Mesenchymal stem cell (in vitro differentiated cells and primary cell): ENCODE measurements around the gene CMTM5.

ENCODE experiments used
- DNase-seq: peaks from one replicate; pipeline ENCODE4 v3.0.0-alpha.2; 2013
- H2AFZ ChIP-seq: one replicate; pipeline ENCODE4 v1.6.1; 2013; ENCODE audit warnings: low read depth, mild to moderate bottlenecking, control low read depth, inconsistent platforms, low read length, moderate library complexity
- H2AK5ac ChIP-seq: 2 replicates; pipeline ENCODE4 v1.6.1; 2013; ENCODE audit warnings: low read length, moderate library complexity, mild to moderate bottlenecking, inconsistent platforms; ENCODE audit not compliant: severe bottlenecking
- H2BK120ac ChIP-seq: one replicate; pipeline ENCODE4 v1.6.1; 2013; ENCODE audit warnings: low read depth, mild to moderate bottlenecking, inconsistent platforms, low read length, moderate library complexity
- H2BK12ac ChIP-seq, 2 experiments: one replicate each; pipeline ENCODE4 v1.6.1; 2013; ENCODE audit warnings: inconsistent platforms in 2 of 2, low read length in 2 of 2, mild to moderate bottlenecking in 2 of 2, moderate library complexity in 2 of 2, control low read depth in 1 of 2
- H2BK15ac ChIP-seq: one replicate; pipeline ENCODE4 v1.6.1; 2013; ENCODE audit warnings: mild to moderate bottlenecking, low read depth, inconsistent platforms; ENCODE audit not compliant: poor library complexity, severe bottlenecking
- H2BK5ac ChIP-seq: 2 replicates; pipeline ENCODE4 v1.6.1; 2013; ENCODE audit warnings: low read depth, mild to moderate bottlenecking, low read length, control low read depth, inconsistent platforms; ENCODE audit not compliant: poor library complexity, severe bottlenecking
- H3K14ac ChIP-seq, 2 experiments: one replicate each; pipeline ENCODE4 v1.6.1; 2013; ENCODE audit warnings: inconsistent platforms in 2 of 2, low read length in 2 of 2, control low read depth in 1 of 2, mild to moderate bottlenecking in 1 of 2, moderate library complexity in 1 of 2
- H3K18ac ChIP-seq, 2 experiments: one replicate each; pipeline ENCODE4 v1.6.1; 2013; ENCODE audit warnings: inconsistent platforms in 2 of 2, low read length in 2 of 2, control low read depth in 1 of 2, low read depth in 1 of 2, mild to moderate bottlenecking in 1 of 2
- H3K23ac ChIP-seq, 2 experiments: one replicate each; pipeline ENCODE4 v1.6.1; 2013; ENCODE audit warnings: inconsistent platforms in 2 of 2, low read length in 2 of 2, mild to moderate bottlenecking in 2 of 2, moderate library complexity in 2 of 2, control low read depth in 1 of 2
- H3K27ac ChIP-seq: 2 replicates; pipeline ENCODE4 v1.5.1; 2013; ENCODE audit warnings: mild to moderate bottlenecking, moderate library complexity, low read length, control low read depth, inconsistent platforms; ENCODE audit not compliant: poor library complexity, severe bottlenecking
- H3K27me3 ChIP-seq, 2 experiments: 2 replicates each; pipeline versions ENCODE4 v1.6.1 to v1.7.0; 2013; ENCODE audit warnings: low read length in 2 of 2, mild to moderate bottlenecking in 2 of 2, moderate library complexity in 2 of 2, control low read depth in 1 of 2, inconsistent platforms in 1 of 2; ENCODE audit not compliant: control insufficient read depth in 1 of 2, insufficient read depth in 1 of 2
- H3K36me3 ChIP-seq, 2 experiments: 2 replicates each; pipeline versions ENCODE4 v1.6.1 to v1.7.0; 2013; ENCODE audit warnings: low read length in 2 of 2, control low read depth in 1 of 2, inconsistent platforms in 1 of 2, low read depth in 1 of 2, mild to moderate bottlenecking in 1 of 2; ENCODE audit not compliant: insufficient read depth in 2 of 2, control insufficient read depth in 1 of 2
- H3K4ac ChIP-seq, 2 experiments: one replicate each; pipeline ENCODE4 v1.6.1; 2013; ENCODE audit warnings: inconsistent platforms in 2 of 2, low read length in 2 of 2, mild to moderate bottlenecking in 2 of 2, moderate library complexity in 2 of 2, control low read depth in 1 of 2, low read depth in 1 of 2
- H3K4me1 ChIP-seq: 2 replicates; pipeline ENCODE4 v1.6.1; 2013; ENCODE audit warnings: low read depth, low read length, control low read depth; ENCODE audit not compliant: control insufficient read depth, insufficient read depth
- H3K4me2 ChIP-seq: 2 replicates; pipeline ENCODE4 v1.6.1; 2013; ENCODE audit warnings: low read length, mild to moderate bottlenecking, inconsistent platforms; ENCODE audit not compliant: poor library complexity, severe bottlenecking
- H3K4me3 ChIP-seq, 2 experiments: 2 replicates each; pipeline versions ENCODE4 v1.5.1 to v1.7.0; 2013; ENCODE audit warnings: low read length in 2 of 2, mild to moderate bottlenecking in 2 of 2, control low read depth in 1 of 2, low read depth in 1 of 2; ENCODE audit not compliant: insufficient read depth in 1 of 2
- H3K79me1 ChIP-seq: replicated peaks from 2 replicates; pipeline ENCODE4 v1.6.1; 2013; ENCODE audit warnings: mild to moderate bottlenecking, control low read depth, low read length, inconsistent platforms; ENCODE audit not compliant: poor library complexity, severe bottlenecking
- H3K9ac ChIP-seq: 2 replicates; pipeline ENCODE4 v1.7.0; 2013; ENCODE audit warnings: mild to moderate bottlenecking, low read length, moderate library complexity
- H3K9me3 ChIP-seq: 2 replicates; pipeline ENCODE4 v1.7.0; 2013; ENCODE audit warnings: mild to moderate bottlenecking, low read length; ENCODE audit not compliant: control insufficient read depth
- H4K8ac ChIP-seq: one replicate; pipeline ENCODE4 v1.6.1; 2013; ENCODE audit warnings: inconsistent platforms, mild to moderate bottlenecking, low read length, moderate library complexity
- H4K91ac ChIP-seq: one replicate; pipeline ENCODE4 v1.6.1; 2013; ENCODE audit warnings: mild to moderate bottlenecking, low read length, inconsistent platforms
- WGBS: methylation state at CpG from one replicate; pipeline ENCODE4 v1.1.7; 2013; ENCODE audit warnings: mixed read lengths; 5-methylcytosine and 5-hydroxymethylcytosine counted together

Gene CMTM5

DNA sequence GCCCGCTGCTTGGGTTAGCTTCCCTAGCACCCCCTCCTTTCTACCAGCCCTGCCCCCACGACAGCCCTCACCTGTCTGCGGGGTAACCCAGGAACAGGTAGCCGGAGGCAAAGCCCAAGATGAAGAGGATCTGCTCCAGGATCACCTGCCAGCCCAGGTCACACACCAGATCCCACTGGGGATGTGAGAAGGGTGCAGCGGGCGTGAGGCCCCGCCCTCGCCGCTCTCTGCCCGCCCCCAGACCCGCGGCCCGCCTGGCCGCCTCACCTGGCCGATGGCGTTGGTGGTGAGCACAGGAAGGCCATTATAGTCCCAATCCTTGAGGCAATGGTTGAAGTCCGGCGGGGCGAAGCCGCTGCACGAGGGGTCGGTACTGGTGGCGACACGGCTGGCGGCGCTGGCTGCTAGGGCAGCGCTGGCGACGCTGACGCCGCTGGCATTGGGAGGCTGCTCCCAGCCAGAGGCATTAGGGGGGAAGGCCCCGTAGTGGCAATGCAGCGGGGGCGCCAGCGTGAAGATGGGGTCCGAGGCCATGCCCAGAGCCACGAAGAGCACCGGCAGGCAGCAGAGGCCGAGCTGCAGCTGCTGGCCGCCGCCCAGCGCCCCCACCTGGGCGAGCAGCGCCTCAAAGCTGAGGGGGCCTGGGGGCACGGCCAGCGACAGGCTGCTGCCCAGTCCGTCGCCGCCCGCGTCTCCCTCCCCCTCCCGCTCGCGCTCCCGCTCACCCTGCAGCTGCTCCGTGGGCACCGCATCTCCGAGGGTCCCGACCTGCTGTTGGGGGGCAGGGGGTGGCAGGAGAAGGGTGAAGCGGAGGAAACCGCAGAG is 25.0 kb upstream of the CMTM5 start:
- no peak overlapping the region for H2BK5ac ChIP-seq
- peaks cover 0 to 10% of the 10 kb centered on the region in 2 experiments for H3K27me3 ChIP-seq
- peaks cover 10 to 31% of the 10 kb centered on the region in 2 experiments for H3K36me3 ChIP-seq
- peak overlapping the region; percentile 71 for H3K9ac ChIP-seq
- no peak overlapping the region for H2BK120ac ChIP-seq
- H3K4me1 ChIP-seq = peaks cover 9% of the 10 kb centered on the region
- peak overlapping the region; percentile 57 for H4K91ac ChIP-seq
- H2AFZ ChIP-seq = peak overlapping the region; percentile 72
- H3K4me2 ChIP-seq = peak overlapping the region; percentile 96
- no peaks in the 10 kb centered on the region for H3K9me3 ChIP-seq
- no peak overlapping the region for H3K27ac ChIP-seq
- peak overlapping the region; percentile 53 for H4K8ac ChIP-seq
- peak overlapping the region in 1 of 2 experiments; percentile 78 for H3K23ac ChIP-seq
- peak overlapping the region; percentile 29 to 54 for H3K4ac ChIP-seq
- peaks cover 5% of the 10 kb centered on the region for H3K79me1 ChIP-seq
- H3K18ac ChIP-seq = peak overlapping the region; percentile 58 to 67
- H3K4me3 ChIP-seq = peak overlapping the region; percentile 81 to 84
- H3K14ac ChIP-seq = peak overlapping the region in 1 of 2 experiments; percentile 35
- no peak for DNase-seq
- H2BK12ac ChIP-seq = peak overlapping the region in 1 of 2 experiments; percentile 21
- no peak overlapping the region for H2BK15ac ChIP-seq
- H2AK5ac ChIP-seq = no peak overlapping the region
- WGBS = 10% methylated on average over 56 of the region's 61 CpGs

DNA sequence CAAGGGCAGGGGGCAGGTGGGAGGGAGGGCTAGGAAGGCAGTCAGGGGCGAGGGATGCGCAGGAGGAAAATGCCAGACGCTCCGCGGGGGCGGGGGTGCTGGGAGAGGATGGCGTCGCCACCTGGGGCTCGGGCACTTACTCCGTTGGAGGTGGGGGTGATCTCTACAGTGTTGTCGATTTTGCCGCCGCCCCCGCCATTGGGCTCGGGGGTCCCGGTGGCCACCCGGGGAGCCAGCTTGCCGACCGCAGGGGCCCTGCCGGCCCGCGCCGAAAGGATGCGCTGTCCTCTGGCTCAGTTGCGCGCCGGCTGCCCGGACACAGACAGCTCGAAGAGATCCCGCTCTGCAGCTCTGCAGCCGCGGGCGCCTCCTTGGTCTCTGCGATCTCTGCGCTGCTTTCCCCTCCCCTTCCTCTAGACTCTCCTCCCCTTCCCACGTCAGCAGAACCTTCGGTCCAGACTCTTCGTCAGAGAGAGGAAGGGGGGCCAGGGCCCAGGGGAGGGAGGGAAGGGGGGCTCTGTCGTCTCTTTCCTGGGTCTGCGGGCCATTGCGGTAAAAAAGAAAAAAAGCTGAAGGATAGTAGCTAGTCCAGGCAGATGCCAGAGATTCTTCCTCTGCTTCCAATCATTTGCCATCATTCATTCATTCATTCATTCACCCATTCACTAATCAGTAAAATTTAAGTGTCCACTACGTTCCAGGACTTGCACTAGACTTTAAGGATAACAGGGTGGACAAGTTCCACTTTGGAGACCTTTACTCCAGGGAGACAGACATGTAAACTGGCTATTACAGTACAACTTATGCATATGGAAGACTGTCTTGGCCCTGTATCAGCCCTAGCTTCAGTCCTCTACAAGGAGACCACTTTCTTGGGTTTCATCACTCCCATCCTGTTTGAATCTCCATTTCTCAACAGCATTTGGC is 24.1 kb upstream of the CMTM5 start, which contains the start of gene SLC22A17:
SLC22A17 (minus strand) TSS at position 382 of the 927 bp plus-strand sequence.
- Histone ChIP-seq H3K27me3 (peaks cover 0 to 10% of the 10 kb centered on the region in 2 experiments), H2BK15ac (peak within 1 kb of the TSS; percentile 44), H2BK12ac (peak within 1 kb of the TSS in 1 of 2 experiments; percentile 21), H3K9ac (peak within 1 kb of the TSS; percentile 71), H3K27ac (peak within 1 kb of the TSS; percentile 16), H3K4me3 (peak within 1 kb of the TSS; percentile 81 to 84), H3K9me3 (no peaks in the 10 kb centered on the region), H2AK5ac (no peak within 1 kb of the TSS), H3K79me1 (peaks cover 5% of the 10 kb centered on the region), H3K14ac (peak within 1 kb of the TSS in 1 of 2 experiments; percentile 35), H3K4ac (peak within 1 kb of the TSS; percentile 29 to 54), H2BK5ac (no peak within 1 kb of the TSS), H4K91ac (peak within 1 kb of the TSS; percentile 57), H3K36me3 (peaks cover 10 to 29% of the 10 kb centered on the region in 2 experiments), H4K8ac (peak within 1 kb of the TSS; percentile 70), H3K23ac (peak within 1 kb of the TSS in 1 of 2 experiments; percentile 78), H2AFZ (peak within 1 kb of the TSS; percentile 72), H3K4me1 (peaks cover 9% of the 10 kb centered on the region), H3K4me2 (peak within 1 kb of the TSS; percentile 96), H2BK120ac (no peak within 1 kb of the TSS), H3K18ac (peak within 1 kb of the TSS; percentile 58 to 67)
- WGBS = 3% methylated on average over 20 of the region's 42 CpGs
- DNase-seq = peak; percentile 95

DNA sequence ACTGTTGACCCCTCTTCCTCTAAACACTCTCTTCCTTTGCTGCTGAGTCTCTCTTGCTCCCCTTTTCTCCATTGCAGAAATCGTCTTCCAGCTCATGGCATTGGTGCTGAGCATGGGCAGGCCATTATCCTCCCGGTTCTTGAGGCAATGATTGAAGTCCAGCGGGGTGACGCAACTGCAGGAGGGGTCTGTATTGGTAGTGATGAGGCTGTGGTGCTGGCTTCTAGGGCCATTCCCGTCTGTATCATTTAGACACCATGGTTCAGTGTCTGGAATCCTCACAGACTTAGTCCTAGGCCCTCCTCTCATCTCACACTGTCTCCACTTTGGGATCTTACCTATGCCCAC is 23.4 kb upstream of the CMTM5 start:
- Histone ChIP-seq H3K14ac (no peak overlapping the region), H2BK15ac (peak overlapping the region; percentile 44), H3K4me3 (no peak overlapping the region)

More for the DNA sequence above, 23.4 kb upstream of the CMTM5 start:
- H4K91ac ChIP-seq = no peak overlapping the region
- H2AFZ ChIP-seq = no peak overlapping the region
- H3K36me3 ChIP-seq = peaks cover 12 to 23% of the 10 kb centered on the region in 2 experiments
- H3K4me2 ChIP-seq = no peak overlapping the region
- H2AK5ac ChIP-seq = no peak overlapping the region
- no peaks in the 10 kb centered on the region for H3K9me3 ChIP-seq
- no peak overlapping the region for H3K23ac ChIP-seq
- WGBS = 86% methylated on average over 2 of the region's 5 CpGs
- peak overlapping the region; percentile 70 for H4K8ac ChIP-seq
- no peak for DNase-seq
- H3K4ac ChIP-seq = no peak overlapping the region
- H2BK120ac ChIP-seq = no peak overlapping the region
- H3K9ac ChIP-seq = no peak overlapping the region
- H3K18ac ChIP-seq = no peak overlapping the region
- no peak overlapping the region for H3K27ac ChIP-seq
- H2BK12ac ChIP-seq = no peak overlapping the region
- peaks cover 9% of the 10 kb centered on the region for H3K4me1 ChIP-seq
- H2BK5ac ChIP-seq = no peak overlapping the region
- H3K27me3 ChIP-seq = peaks cover 0 to 10% of the 10 kb centered on the region in 2 experiments
- H3K79me1 ChIP-seq = peaks cover 5% of the 10 kb centered on the region
